ENCODE results near the gene SLFN5.
"Not testable (repeated sequence)": the region's sequence is repeated elsewhere in the genome, so short reads cannot be mapped to it uniquely, and the experiment has no call there.

Gene SLFN5

GRCh38 chr17:35291802-35292201 is 48.9 kb downstream of the SLFN5 start:
- DNase-seq (ENCODE audit: low read depth), result no peak

- DNase-seq (ENCODE audit: low read depth), result no peak
These were observed 50.4 kb downstream of the SLFN5 start for GRCh38 chr17:35293151-35293847.

GRCh38 chr17:35294756-35295155 is 51.9 kb downstream of the SLFN5 start:
- no peak for DNase-seq (ENCODE audit: low read depth)

- no peak for DNase-seq (ENCODE audit: low read depth)
These were observed 52.8 kb downstream of the SLFN5 start for GRCh38 chr17:35295686-35296085.

DNA sequence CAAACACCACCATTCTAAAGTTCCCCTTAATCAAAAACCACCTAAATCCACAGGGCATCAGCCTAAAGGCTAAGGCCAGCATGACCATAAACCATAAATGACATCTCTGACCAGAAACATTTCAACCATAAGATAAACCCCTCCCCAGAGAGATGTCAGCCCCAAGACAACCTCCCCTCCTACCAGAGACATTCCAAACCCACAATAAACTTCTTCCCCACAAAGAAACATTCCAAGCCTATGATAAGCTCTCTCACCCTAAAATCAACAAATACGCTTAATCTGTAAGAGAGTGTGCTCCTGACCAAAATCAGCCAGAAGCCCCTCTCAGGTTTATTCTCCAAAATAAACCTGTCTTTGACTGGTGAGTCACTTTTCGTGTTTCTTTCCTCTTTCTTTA is 54.8 kb downstream of the SLFN5 start:
- no peak for DNase-seq (ENCODE audit: low read depth)

- no peak for DNase-seq (ENCODE audit: low read depth)
These were observed 55.8 kb downstream of the SLFN5 start for GRCh38 chr17:35298639-35299038.

DNA sequence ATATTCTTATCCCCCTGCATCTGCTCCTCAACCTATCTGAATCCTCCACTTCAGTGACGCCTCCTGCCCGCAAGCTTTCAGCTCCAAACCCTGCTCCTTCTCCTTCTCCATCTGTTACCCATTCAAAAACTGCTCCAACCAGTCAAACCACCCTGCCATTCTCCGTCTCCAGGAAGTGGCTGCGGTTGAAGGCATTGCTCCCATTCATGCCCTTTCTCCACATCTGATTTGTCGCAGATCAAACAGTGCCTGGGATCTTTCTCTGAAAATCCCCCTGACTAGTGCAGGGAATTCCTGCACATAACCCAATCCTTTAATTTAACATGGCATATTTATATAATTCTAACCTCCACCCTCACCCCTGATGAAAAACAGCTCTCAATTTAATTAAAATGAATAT is 56.3 kb downstream of the SLFN5 start:
- DNase-seq (ENCODE audit: low read depth), result no peak

- not testable (repeated sequence) for DNase-seq (ENCODE audit: low read depth)
These were observed 66.5 kb downstream of the SLFN5 start for GRCh38 chr17:35309345-35309744.

- no peak for DNase-seq (ENCODE audit: low read depth)
These were observed 69.5 kb downstream of the SLFN5 start for GRCh38 chr17:35312346-35312745.

DNA sequence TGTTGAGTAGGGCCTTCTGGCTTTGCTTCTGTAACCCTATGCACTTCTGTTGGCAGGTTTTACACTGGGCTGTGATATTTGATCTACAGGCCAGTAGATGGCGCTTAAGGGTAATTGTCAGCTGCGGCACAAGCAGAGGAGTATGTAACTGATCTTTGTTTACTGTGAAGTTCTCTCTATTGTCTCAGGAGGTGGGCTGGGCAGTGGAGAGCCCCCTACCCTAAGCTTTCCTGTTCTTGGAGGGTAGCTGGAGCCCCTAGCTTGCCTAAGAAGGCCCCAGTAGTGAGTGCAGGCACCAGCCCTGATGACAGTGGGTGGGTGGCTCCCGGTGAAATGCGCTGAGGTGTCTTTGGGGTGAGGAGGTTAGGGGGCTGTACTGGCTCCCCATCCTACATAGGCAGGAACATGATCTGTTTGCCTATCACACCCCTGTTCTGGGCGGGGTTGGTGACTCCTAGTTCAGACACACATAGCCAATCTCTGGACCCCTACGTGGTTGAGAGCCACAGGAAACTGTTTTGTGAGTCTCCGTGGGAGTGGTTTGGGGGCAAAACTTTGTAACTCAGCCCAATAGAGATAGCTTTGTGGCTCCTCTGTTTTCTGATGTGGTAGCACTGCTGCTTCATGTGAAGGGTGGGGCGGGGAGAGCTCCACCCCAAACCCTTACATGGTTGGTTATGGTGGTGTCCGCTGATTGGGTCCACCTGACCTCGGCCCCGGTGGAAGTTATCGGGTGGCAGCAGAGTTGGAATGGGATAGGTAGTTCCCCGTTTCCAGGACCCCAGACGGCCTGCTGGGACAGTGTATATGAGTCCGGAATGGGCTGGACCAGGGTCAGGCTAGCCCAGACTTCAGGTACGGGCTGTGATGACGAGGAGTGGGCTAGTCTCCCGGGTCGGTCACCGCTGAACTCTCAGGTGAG is 70.2 kb downstream of the SLFN5 start:
- DNase-seq (ENCODE audit: low read depth), result peak; percentile 88

GRCh38 chr17:35313875-35314409 is 71.1 kb downstream of the SLFN5 start:
- no peak for DNase-seq (ENCODE audit: low read depth)

DNA sequence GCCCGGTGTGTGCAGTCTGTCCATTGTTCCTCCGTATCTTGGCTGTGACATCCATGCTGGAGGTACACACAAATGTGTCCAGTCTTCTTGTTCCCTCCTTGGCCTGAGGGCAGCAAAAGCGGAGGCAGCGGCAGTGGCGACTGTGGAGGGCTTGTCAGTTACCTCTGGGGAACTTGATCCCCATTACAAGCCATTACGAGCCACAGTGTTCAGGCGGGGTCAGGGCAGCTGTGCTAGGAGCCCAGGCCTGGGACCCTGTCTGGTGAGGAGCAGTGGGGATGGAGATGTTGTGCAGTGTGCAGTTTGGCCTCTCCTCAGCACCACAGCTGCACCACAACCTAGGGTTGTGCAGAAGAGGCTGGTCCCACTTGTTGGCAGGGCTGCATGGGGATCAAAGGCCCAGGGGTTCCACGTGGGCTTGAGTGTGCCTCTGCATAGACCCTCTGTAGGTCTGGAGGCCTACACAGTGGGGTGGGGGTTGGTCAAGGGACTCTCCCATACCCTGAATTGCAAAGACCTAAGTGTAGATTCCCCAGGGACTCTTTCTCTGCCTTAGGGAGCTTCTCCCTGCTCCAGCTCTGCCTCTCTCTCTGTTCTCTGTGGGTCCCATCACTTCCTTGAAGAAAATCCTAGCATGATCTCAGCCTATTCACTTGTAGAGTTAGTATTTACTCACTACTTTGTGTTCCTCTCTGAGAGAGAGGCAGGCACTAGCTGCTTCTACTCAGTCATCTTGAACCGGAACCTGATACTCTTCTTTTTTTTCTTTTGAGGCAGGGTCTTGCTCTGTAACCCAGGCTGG is 71.7 kb downstream of the SLFN5 start:
- no peak for DNase-seq (ENCODE audit: low read depth)

DNA sequence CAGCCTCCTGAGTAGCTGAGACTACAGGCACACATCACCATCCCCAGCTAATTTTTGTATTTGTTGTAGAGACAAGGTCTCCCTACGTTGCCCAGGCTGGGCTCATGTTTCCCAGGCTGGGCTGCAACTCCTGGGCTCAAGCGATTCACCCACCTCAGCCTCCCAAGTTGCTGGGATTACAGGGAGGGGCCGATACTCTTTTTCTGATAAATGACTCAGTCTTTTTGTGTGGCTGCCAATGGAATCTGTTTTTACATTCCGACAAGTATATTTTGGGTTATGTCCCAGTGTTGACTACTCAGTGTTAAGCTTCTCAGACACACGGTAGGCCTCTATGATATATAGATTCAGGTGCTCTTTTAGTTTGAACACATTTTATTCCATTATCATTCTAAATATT is 72.4 kb downstream of the SLFN5 start:
- DNase-seq (ENCODE audit: low read depth), result no peak

DNA sequence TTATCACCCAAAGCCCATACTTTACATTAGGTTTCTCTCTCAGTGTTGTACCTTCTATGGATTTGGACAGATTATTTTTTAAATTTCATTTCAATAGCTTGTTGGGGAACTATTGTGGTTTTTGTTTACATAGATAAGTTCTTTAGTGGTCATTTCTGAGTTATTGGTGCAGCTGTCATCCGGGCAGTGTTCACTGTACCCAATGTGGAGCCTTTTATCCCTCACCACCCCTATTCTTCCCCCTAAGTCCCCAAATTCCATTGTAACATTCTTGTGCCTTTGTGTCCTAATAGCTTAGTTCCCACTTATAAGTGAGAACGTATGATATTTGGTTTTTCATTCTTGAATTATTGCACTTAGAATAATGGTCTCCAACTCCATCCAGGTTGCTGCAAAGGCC is 73.1 kb downstream of the SLFN5 start:
- no peak for DNase-seq (ENCODE audit: low read depth)

DNA sequence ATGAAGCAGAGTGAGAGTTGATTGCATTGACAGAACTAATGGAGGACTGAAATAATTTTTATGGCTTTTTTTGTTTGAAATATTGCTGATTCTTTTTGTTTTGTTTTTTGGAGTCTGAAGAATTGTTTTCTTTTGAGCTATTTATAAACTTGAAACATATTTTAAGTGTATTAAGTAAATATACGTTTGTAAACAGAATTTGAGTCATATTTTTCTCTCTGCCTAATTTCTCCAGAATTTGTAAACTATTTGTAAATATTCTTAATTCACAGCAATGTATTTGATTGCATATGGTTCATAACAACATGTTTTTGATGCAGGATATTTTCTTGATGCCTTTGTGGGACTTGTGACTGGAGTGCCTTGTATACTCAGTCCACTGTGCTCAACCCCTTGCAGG is 79.9 kb downstream of the SLFN5 start:
- no peak for DNase-seq (ENCODE audit: low read depth)

Data from T-helper 22 cell (primary cell).